A549 (cell line): ENCODE results near the gene BUD31.

Source experiments
- CHD4 ChIP-seq: fragments of 200-600 bp; sonication (generic); IDR thresholded peaks from 2 replicates; pipeline ENCODE4 v1.6.1; 2016; ENCODE audit warnings: antibody characterized with exemption, mild to moderate bottlenecking, borderline replicate concordance
- CTCF ChIP-seq: fragments of >200 bp; sonication (Bioruptor Twin); formaldehyde crosslinking; IDR thresholded peaks from 3 replicates; pipeline ENCODE4 v1.5.1; 2016
- ELK1 ChIP-seq: fragments of 150-350 bp; IDR thresholded peaks from 2 replicates; pipeline ENCODE4 v1.6.1; 2014; ENCODE audit warnings: low read depth, mild to moderate bottlenecking, low read length
- POLR2A ChIP-seq: IDR thresholded peaks from 2 replicates; pipeline ENCODE4 v1.6.1; 2012; ENCODE audit warnings: mild to moderate bottlenecking, low read length

GRCh38 chr7:99437946-99438572 is 29.3 kb downstream of the BUD31 start:
- TF ChIP-seq POLR2A (no peak), CTCF (no peak), ELK1 (no peak), CHD4 (no peak)
